Ramos (cell line): ENCODE data around the gene FEZ2.

Experiments used
- in situ Hi-C: fragments of 300-500 bp; cut with MboI; formaldehyde crosslinking; loops from one replicate; pipeline ENCODE4 v1.14.3; 2022; ENCODE audit warnings: low sequenced_read_pairs; ENCODE audit not compliant: unreplicated experiment

The FEZ2 gene

GRCh38 chr2:36589230-36589630, 8.7 kb downstream of the FEZ2 start:
- in situ Hi-C loops = no loop called here

DNA sequence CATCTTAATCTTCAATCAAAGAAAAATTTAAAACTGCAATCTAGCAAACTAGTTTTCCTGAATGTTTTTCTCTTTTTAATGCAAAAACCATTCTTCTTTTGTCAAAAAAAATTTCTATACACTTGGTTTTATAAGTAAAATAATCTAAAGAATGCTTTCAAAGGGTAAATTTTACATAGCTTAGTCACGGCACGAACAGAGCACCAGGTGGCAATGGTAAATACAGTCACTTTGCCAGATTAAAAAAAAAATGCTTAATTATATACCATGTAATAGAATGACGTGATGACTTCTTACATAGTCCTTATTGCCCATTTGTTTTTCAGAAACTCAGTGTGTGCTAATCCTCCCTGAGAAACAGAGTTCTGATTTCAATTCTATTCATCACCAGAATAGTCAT, 10.4 kb downstream of the FEZ2 start:
- in situ Hi-C loops = no loop called here

GRCh38 chr2:36587101-36587500, 10.9 kb downstream of the FEZ2 start:
- in situ Hi-C loops = no loop called here

GRCh38 chr2:36586672-36587071, 11.3 kb downstream of the FEZ2 start:
- in situ Hi-C loops = no loop called here

GRCh38 chr2:36584148-36584794, 13.7 kb downstream of the FEZ2 start:
- in situ Hi-C loops = no loop called here

DNA sequence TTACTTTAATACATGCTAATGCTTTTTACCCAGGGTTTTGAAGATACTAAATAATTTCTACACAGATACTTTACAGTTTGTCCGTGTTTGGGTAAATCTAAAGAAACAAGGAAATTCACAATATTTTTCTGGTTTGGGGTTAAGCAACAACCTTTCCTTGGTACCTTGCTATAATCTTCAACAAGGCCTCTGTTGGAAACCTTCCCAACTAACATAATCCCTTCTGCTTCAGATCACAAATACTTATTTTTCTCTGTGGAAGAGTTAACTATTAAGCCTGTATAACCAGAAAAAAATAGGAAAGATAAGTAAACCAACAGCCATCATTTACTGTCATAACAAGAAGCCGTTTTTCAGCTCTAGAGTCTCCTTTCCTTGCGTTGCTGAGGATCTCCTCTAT, 15.0 kb downstream of the FEZ2 start:
- in situ Hi-C loops = no loop called here

- in situ Hi-C loops = no loop called here
These were observed 15.4 kb downstream of the FEZ2 start for GRCh38 chr2:36582538-36582937.

GRCh38 chr2:36579297-36579664, 18.7 kb downstream of the FEZ2 start:
- in situ Hi-C loops = no loop called here

- in situ Hi-C loops = no loop called here
These were observed 19.3 kb downstream of the FEZ2 start for GRCh38 chr2:36578343-36579296.

- in situ Hi-C loops = no loop called here
These were observed 20.1 kb downstream of the FEZ2 start for GRCh38 chr2:36577884-36578283.

DNA sequence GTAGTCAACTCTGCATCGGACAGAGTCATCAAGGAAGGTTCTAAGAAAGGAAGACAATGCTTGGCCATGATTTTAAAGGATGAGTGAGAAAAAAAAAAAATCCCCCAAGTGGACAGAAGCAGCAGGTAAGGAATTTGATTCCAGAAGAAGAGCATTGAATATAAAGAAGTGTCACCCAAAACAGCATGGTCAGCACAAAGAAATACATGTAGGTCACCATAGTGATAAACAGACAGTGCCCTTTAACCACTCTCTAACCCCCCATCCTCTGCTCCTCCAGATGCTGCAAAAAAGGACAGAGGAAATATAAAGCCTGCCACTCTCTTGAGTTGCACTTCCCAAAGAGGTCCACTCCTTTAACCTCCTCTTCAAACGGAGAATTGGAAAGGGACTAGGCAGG, 23.4 kb downstream of the FEZ2 start:
- in situ Hi-C loops = no loop called here

- in situ Hi-C loops = no loop called here
These were observed 24.8 kb downstream of the FEZ2 start for GRCh38 chr2:36573165-36573564.

DNA sequence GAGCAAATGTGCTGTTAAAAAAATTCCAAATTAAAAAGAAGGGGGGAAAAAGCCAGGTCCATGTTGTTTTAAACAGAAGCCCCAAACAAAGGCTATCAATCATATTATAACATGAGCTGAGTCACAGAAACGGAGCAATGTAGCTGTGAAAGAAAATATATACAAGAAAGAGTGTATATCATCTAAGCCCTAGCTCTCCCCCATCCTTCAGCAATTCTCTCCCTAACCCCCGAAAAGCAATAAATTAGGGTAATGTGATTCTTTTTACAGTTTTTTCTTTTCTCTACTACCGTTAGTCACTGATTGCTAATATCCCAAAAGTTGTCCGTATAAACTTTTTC, 25.3 kb downstream of the FEZ2 start:
- in situ Hi-C loops = no loop called here

- in situ Hi-C loops = no loop called here
These were observed 25.8 kb downstream of the FEZ2 start for GRCh38 chr2:36572054-36572718.

DNA sequence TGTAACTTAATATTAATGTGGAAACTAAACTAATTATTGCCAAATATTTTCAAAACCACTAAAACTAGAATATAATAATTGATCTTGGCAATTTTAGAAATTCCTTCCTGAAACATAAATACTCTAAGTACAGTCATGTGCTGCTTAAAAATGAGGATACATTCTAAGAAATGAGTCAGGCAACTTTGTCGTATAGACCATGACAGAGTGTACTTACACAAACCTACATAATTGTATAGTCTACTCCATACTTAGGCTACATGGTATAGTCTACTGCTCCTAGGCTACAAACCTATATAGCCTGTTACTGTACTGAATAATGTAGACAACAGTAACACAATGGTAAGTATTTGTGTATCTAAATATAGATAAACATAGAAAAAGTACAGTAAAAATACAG, 27.6 kb downstream of the FEZ2 start:
- in situ Hi-C loops = no loop called here

GRCh38 chr2:36569267-36569856, 28.6 kb downstream of the FEZ2 start:
- in situ Hi-C loops = no loop called here

DNA sequence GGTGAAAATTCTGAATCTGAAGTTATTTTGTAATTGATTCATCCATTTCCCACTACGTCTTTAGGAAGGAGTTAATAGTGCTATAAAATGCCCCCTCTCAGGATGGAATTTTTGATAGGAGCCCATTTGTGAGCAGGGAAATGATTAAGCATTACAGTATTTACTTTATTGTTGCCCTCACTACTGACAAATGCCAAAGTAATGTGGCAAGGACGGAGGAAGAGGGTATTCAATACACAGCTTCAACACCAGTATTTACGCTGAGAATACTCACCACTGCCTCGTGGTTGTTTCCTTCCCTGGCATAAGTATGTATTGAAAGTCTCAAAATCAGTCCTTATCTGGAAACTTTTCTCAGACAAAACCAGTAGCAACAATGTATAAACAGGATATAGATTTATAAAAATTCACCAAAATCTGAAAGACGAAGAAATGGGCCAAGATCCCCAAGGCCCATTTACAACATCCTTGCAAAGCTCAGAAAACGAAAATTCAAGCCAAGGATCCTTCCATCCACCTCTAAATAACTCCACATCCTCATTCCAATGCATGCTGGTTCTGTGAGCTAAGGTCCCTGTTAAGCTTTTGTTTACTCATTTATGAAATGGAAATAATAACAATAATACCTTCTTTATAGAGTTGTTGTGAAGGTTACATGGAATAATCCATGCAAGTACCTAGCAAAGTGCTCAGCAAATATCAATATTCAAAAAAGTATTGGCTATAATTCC, 29.3 kb downstream of the FEZ2 start:
- in situ Hi-C loops = no loop called here

DNA sequence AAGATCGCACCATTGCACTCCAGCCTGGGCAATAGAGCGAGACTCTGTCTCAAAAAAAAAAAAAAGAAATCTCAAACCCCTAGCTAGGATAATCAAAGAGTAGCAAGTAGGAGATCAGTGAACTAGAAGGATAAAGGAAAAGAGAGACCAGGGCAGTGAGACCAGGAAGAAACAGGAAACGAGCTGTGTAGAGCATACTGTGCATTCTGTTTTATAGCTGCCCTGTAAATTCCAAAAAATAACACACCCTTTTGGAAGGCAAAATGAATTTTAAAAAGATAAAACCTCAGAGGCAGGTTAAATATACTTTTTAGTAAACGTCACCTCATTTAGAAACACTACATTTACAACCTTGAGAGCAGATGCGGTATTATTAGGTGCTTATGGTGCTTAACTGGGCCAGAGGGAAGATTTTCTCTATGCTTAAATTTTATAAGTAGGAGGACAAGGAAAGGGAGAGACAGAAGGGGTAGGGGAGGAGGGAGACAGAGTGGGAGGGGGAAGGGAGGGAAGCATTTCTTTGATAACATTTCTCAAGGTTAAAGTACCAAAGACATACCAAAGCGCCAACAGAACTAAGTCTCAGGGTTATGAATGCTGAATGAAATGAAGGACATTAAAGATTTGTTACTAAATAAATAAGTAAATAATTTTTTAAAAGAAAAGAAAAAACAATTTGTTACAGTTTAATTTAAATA, 30.1 kb downstream of the FEZ2 start:
- in situ Hi-C loops = no loop called here

GRCh38 chr2:36566887-36567286, 31.1 kb downstream of the FEZ2 start:
- in situ Hi-C loops = no loop called here

DNA sequence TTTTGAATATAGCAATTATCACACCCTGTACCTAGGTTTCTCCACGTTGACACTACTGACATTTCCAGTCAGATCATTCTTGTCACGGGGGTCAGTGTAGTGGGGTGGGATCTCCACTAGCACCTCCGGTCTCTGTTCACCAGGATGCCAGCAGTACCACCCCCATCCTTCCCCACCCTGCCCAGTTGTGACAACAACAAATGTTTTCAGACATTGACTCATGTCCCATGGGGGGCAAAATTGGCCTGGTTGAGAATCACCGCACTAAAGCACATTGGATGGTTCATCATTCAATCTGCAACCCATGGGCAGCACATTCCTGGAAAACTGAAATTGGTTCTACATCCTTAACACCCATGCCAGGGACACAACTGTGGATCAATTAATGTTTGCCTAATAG, 32.3 kb downstream of the FEZ2 start:
- in situ Hi-C loops = no loop called here
